SK-N-MC (cell line): Measurements from ENCODE around the gene CHRNA9.

Experiments used
- DNase-seq: peaks from one replicate; pipeline ENCODE4 v3.0.0-alpha.2; 2011; ENCODE audit warnings: low read depth, low spot score
- H3K27ac ChIP-seq: fragments of 200-600 bp; sonication (generic); 2 replicates; pipeline ENCODE4 v1.5.1; 2016; ENCODE audit warnings: mixed run types
- H3K36me3 ChIP-seq: fragments of 200-600 bp; sonication (generic); 2 replicates; pipeline ENCODE4 v1.6.1; 2017; ENCODE audit warnings: antibody characterized with exemption, low read length, mixed read lengths; ENCODE audit not compliant: insufficient read depth
- H3K4me3 ChIP-seq: fragments of 200-600 bp; sonication (generic); 2 replicates; pipeline ENCODE4 v1.5.1; 2016
- H3K9ac ChIP-seq: fragments of 200-600 bp; sonication (generic); 2 replicates; pipeline ENCODE4 v1.8.0; 2017; ENCODE audit warnings: mixed run types, mixed read lengths; ENCODE audit not compliant: insufficient read length
- H3K9me3 ChIP-seq: fragments of 200-600 bp; sonication (generic); 2 replicates; pipeline ENCODE4 v1.6.1; 2017; ENCODE audit warnings: low read depth, mild to moderate bottlenecking, antibody characterized with exemption, low read length, moderate library complexity, mixed read lengths
- EZH2 ChIP-seq: fragments of 200-600 bp; sonication (generic); IDR thresholded peaks from one replicate; pipeline ENCODE4 v1.6.1; 2017; ENCODE audit warnings: antibody characterized with exemption
- FOXP2 ChIP-seq: optimal IDR thresholded peaks from 2 replicates; pipeline ENCODE3; 2011; ENCODE audit warnings: mild to moderate bottlenecking, moderate library complexity; ENCODE audit not compliant: insufficient read depth; ENCODE audit errors: extremely low read length, control extremely low read depth
- POLR2AphosphoS5 ChIP-seq: IDR thresholded peaks from 2 replicates; pipeline ENCODE4 v1.6.1; 2012; ENCODE audit warnings: mild to moderate bottlenecking, low read depth, low read length, borderline replicate concordance

CHRNA9 gene

DNA sequence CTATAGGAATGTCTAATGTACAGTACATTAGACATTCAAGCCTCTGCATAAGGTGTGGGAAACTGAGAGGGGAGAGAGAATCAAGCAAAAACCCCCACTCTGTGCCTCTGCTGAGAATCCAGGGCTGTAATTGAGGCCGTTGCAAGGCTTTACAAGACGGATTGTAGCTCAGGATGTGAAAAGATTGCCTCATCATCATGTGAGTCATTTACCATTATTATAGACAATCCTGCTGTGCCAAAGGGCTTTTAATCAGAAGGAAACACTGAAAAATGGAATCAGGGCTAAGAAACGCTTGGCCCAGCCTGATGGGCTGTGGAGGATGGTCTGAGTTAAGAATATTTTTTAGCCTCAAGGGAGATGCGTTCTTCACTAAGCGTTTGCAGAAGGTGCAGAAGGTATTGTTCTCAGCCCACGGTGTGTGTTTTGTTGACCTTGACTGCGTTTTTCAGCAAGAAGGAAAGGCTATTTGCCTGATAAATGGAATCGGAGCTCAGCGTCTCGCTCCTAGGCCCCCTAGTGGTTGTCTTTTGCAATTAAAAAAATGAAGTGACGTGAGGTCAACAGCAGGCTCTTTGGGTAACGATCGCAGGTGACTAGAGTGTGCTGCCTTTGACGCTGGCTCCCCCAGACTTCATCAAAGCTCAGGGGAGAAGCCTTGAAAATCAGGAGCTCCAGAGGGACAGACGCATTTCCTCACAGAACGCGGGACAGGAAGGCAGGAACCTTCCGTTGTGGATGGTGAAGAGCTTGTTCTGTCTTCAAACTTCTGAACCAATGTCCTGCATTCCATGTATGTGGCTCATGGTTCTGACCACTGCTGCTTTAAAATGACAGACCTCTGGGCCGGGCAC is 18.1 kb upstream of the CHRNA9 start:
- H3K27ac ChIP-seq: peak overlapping the region; percentile 98
- no peaks in the 10 kb centered on the region for H3K36me3 ChIP-seq
- H3K4me3 ChIP-seq: peak overlapping the region; percentile 86
- peak; percentile 93 for DNase-seq
- H3K9me3 ChIP-seq: no peaks in the 10 kb centered on the region
- TF ChIP-seq POLR2AphosphoS5 (peak; percentile 48; the same call in 1 of the 2 replicates), FOXP2 (no peak), EZH2 (no peak)
- peak overlapping the region; percentile 77 for H3K9ac ChIP-seq

DNA sequence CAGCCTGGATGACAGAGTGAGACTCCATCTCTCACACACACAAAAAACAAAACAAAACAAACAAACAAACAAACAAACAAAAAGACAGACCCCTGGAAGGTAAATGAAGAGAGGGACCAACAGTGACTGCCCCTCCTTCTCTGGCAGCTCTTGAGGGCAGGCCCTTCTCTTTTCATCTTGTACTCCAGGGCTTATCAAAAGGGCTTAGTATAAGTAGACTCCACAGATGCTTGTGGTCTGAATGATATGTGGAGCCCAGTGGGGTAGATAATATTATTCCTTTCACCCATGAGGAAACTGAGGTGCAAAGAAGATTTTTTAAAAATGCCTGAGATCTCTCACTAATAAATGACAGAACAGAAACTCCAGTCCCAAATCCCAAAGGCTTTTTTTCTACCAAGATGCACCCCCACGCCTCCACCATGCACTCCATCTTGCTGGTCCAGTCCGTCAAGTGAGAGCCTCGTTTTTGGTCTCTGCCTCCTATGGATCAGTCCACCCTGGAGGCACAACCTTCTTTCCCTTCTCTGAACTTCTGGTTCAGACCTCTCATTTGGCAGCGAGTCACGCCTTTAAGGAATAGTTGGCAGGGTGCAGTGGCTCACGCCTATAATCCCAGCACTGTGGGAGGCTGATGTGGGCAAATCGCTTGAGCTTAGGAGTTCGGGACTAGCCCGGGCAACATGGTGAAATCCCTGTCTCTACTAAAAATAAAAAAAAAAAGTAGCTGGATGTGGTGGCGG is 17.0 kb upstream of the CHRNA9 start:
- no peak for DNase-seq
- peak overlapping the region; percentile 71 for H3K27ac ChIP-seq
- H3K9ac ChIP-seq: no peak overlapping the region
- H3K36me3 ChIP-seq: no peaks in the 10 kb centered on the region
- no peak overlapping the region for H3K4me3 ChIP-seq
- H3K9me3 ChIP-seq: no peaks in the 10 kb centered on the region
- no peak for TF ChIP-seq POLR2AphosphoS5
- no peak for TF ChIP-seq FOXP2
- no peak for TF ChIP-seq EZH2

DNA sequence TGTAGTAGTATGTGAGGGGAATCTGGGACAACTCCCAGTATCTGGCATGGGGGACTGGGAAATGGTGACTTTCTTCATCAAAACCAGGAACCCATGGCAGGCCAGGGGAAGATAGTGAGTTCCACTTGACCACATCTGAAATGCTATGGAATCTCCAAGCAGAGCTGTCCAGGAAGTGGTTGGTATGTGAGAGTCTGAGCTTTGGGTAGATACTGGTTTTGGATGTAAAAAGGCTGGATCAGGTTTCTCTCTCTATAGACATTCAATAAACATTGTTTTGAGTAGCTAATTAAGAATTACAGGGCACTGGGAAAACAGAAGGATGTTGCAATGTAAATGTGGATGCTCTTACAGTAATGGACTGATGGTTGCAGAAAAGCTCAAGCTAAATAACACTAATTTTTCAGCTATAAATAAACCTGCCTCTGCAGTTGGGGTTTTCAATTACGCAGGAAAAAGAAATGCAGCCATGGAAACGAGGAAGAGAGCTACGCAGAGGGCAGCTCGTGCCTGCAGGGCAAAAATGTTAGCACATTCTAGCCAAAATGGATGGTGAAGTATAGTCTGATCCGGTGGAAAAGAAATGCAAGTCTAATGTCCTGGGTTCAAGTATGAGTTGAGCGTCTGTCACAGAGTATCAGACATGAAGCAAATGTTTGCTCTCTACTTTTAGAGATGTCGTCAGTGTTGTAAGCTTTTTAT is 13.4 kb upstream of the CHRNA9 start:
- Histone ChIP-seq H3K4me3 (peak overlapping the region; percentile 59), H3K9ac (no peak overlapping the region), H3K36me3 (no peaks in the 10 kb centered on the region), H3K9me3 (no peaks in the 10 kb centered on the region), H3K27ac (peak overlapping the region; percentile 72)
- TF ChIP-seq POLR2AphosphoS5 (0 out of 2 replicates have a peak, but pooled peaks have one; percentile 24), EZH2 (no peak), FOXP2 (no peak)
- no peak for DNase-seq

DNA sequence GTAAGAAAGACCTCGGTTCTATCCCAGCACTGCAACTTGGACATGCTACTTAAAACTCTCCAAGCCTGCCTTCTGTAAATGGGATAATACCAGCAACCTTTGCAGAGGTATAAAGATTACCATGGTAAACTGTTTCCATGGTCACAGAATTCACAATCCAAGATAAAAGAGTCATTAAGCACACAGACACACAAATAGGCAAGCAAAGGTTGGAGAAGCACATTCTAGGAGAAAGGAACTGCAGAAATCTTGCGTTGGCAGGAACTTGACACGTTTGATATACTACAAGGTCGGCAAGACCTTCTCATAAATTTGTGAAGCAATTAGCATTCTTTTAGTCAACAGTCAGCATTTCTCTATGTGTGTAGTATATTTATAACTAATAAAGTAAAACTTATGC is 12.3 kb upstream of the CHRNA9 start:
- H3K9me3 ChIP-seq: no peaks in the 10 kb centered on the region
- H3K4me3 ChIP-seq: peak overlapping the region; percentile 59
- H3K27ac ChIP-seq: peak overlapping the region; percentile 72
- no peak for DNase-seq
- peak overlapping the region; percentile 15 for H3K9ac ChIP-seq
- TF ChIP-seq FOXP2 (no peak), EZH2 (no peak), POLR2AphosphoS5 (no peak; the same call in 1 of the 2 replicates)
- no peaks in the 10 kb centered on the region for H3K36me3 ChIP-seq

DNA sequence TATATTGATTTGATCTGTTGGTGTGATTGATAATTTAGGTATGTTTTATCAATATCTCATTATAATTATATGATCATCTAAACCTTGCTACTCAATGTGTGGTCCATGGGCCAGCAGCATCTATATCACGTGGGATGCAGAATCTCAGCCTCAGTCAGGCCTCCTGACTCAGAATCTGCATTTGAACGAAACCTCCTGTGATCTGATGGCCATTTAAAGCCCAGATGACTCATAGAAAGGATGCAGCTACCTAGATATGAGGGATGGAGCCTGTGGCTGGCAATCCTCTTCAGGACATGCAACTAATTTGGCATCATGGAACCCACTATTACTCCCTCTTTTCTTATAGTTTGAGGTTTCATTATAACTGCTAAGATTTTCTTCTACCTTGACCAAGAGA is 11.3 kb upstream of the CHRNA9 start:
- Histone ChIP-seq H3K9ac (no peak overlapping the region), H3K4me3 (no peak overlapping the region), H3K27ac (peak overlapping the region; percentile 72; the same call in 1 of the 2 replicates), H3K36me3 (no peaks in the 10 kb centered on the region), H3K9me3 (no peaks in the 10 kb centered on the region)
- TF ChIP-seq EZH2: no peak
- no peak for TF ChIP-seq FOXP2
- no peak for TF ChIP-seq POLR2AphosphoS5
- DNase-seq: no peak

DNA sequence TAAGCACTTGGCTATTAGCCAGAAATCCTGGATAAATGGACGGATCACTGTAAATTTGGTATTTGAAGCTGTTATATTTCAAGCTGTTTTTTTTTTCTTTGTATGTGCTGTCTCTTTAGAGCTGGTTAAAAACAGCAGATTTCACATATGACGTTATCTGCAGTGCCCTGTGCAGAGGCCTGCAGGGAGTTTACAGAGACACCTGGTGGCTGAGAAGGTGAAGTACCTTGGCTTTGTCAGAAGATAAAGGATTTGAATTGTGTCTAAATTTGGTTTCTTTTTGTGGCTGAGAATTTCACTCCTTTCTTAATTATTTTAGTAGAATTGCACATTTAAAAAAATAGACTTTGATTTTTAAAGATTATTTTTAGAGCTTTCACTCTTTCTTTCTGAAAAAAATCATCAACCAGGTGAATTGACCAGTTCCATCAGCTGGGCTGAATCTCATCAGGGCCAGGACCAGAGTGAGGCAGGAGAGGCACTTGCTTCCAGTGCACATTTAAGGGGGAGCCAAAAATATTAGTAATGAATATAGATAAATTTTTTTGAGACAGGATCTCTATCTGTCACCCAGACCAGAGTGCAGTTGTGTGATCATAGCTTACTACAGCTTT is 9.6 kb upstream of the CHRNA9 start:
- Histone ChIP-seq H3K4me3 (no peak overlapping the region), H3K9me3 (no peaks in the 10 kb centered on the region), H3K9ac (peak overlapping the region; percentile 35), H3K36me3 (no peaks in the 10 kb centered on the region), H3K27ac (peak overlapping the region; percentile 43)
- no peak for TF ChIP-seq FOXP2
- no peak for DNase-seq

DNA sequence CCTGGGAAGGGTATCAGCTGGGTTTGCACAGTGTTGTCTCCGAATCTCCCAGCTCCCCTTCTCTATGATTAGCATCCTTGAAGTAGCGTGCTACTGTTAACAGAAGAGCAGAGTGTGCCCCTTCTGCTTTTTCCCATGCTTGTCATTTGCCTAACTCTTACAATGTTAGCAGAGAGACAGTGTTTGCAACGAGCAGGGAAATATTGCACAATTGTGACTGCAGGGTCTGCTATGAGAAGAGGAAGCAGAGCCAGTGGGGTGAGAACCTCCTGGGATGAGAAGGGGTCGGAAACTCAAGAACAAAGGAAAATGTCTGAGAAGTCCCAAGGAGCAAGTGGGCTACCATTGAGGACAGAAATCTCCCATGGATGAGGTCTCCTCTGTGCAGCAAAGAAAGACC is 7.8 kb upstream of the CHRNA9 start:
- no peak for DNase-seq
- no peak overlapping the region for H3K9ac ChIP-seq

DNA sequence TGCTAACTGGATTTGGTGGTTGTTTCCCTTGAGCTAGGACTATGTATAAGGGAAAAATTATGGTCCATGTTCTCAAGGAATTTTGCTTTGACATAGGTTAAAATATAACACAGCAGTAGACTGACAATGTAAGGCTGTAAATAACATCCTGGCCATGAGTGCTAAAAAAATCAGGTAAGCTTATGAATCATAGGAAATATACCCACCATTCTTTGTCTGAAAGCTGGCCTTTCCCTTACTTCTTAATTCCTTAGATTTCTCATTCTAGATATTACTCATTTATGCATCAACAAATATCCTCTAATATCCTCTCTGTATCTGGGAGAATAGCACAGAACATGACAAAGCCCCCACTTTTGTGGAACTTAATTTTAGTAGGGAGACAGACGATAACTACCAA is 6.8 kb upstream of the CHRNA9 start:
- H3K36me3 ChIP-seq: no peaks in the 10 kb centered on the region
- no peak overlapping the region for H3K27ac ChIP-seq
- no peak overlapping the region for H3K4me3 ChIP-seq
- TF ChIP-seq POLR2AphosphoS5 (no peak), FOXP2 (no peak), EZH2 (no peak)
- H3K9ac ChIP-seq: no peak overlapping the region
- H3K9me3 ChIP-seq: no peaks in the 10 kb centered on the region
- no peak for DNase-seq

More for the DNA sequence above, 7.8 kb upstream of the CHRNA9 start:
- TF ChIP-seq FOXP2 (no peak), POLR2AphosphoS5 (no peak), EZH2 (no peak)
- peak overlapping the region; percentile 38 for H3K4me3 ChIP-seq
- H3K9me3 ChIP-seq: no peaks in the 10 kb centered on the region
- no peaks in the 10 kb centered on the region for H3K36me3 ChIP-seq
- peak overlapping the region; percentile 44 for H3K27ac ChIP-seq
